GM23248 (cell line): ENCODE data around the gene NCOA7. TPM values are rescaled to one million over a fixed set of nuclear protein-coding genes. Genes with fewer than 3 reads are reported as not detected.
"Not testable (repeated sequence)": the region's sequence is repeated elsewhere in the genome, so short reads cannot be mapped to it uniquely, and the experiment has no call there.

Experiments
- DNase-seq: peaks from one replicate; pipeline ENCODE4 v3.0.0-alpha.2; 2015
- H2AFZ ChIP-seq: fragments of 200-600 bp; sonication (generic); 2 replicates; pipeline ENCODE4 v1.6.1; 2016; ENCODE audit warnings: antibody characterized with exemption
- H3F3A ChIP-seq: fragments of 200-600 bp; sonication (generic); 2 replicates; pipeline ENCODE4 v1.6.1; 2016; ENCODE audit warnings: mild to moderate bottlenecking, antibody characterized with exemption, mixed run types; ENCODE audit not compliant: insufficient read depth
- H3K27ac ChIP-seq: fragments of 200-600 bp; sonication (generic); 2 replicates; pipeline ENCODE4 v1.5.1; 2016; ENCODE audit warnings: mild to moderate bottlenecking
- H3K27me3 ChIP-seq: fragments of 200-600 bp; sonication (generic); replicated peaks from 2 replicates; pipeline ENCODE4 v1.6.1; 2016; ENCODE audit warnings: mild to moderate bottlenecking; ENCODE audit not compliant: insufficient read depth
- H3K36me3 ChIP-seq: fragments of 200-600 bp; sonication (generic); 2 replicates; pipeline ENCODE4 v1.6.1; 2016; ENCODE audit warnings: low read depth, mild to moderate bottlenecking
- H3K4me1 ChIP-seq: fragments of 200-600 bp; sonication (generic); 2 replicates; pipeline ENCODE4 v1.6.1; 2016; ENCODE audit warnings: mild to moderate bottlenecking; ENCODE audit not compliant: insufficient read depth
- H3K4me2 ChIP-seq: fragments of 200-600 bp; sonication (generic); one replicate; pipeline ENCODE4 v1.6.1; 2016; ENCODE audit warnings: mild to moderate bottlenecking; ENCODE audit not compliant: unreplicated experiment
- H3K4me3 ChIP-seq: fragments of 200-600 bp; sonication (generic); 2 replicates; pipeline ENCODE4 v1.5.1; 2016; ENCODE audit warnings: mild to moderate bottlenecking
- H3K79me2 ChIP-seq: fragments of 200-600 bp; sonication (generic); 2 replicates; pipeline ENCODE4 v1.6.1; 2016; ENCODE audit warnings: mild to moderate bottlenecking; ENCODE audit not compliant: insufficient read depth
- H3K9ac ChIP-seq: fragments of 200-600 bp; sonication (generic); 2 replicates; pipeline ENCODE4 v1.6.1; 2016; ENCODE audit warnings: mild to moderate bottlenecking
- H3K9me2 ChIP-seq: fragments of 200-600 bp; sonication (generic); 2 replicates; pipeline ENCODE4 v1.6.1; 2016; ENCODE audit warnings: mixed run types, mild to moderate bottlenecking, moderate library complexity; ENCODE audit not compliant: insufficient read depth
- H3K9me3 ChIP-seq: fragments of 200-600 bp; sonication (generic); one replicate; pipeline ENCODE4 v1.6.1; 2017; ENCODE audit warnings: low read depth
- H4K20me1 ChIP-seq: fragments of 200-600 bp; sonication (generic); 2 replicates; pipeline ENCODE4 v1.6.0; 2016; ENCODE audit not compliant: insufficient read depth
- EZH2 ChIP-seq: fragments of 200-600 bp; sonication (generic); IDR thresholded peaks from 2 replicates; pipeline ENCODE4 v1.6.1; 2018; ENCODE audit warnings: antibody characterized with exemption, mild to moderate bottlenecking; ENCODE audit not compliant: insufficient read depth, poor library complexity, severe bottlenecking
- EZH2phosphoT487 ChIP-seq: fragments of 200-600 bp; sonication (generic); IDR thresholded peaks from 2 replicates; pipeline ENCODE4 v1.6.1; 2018; ENCODE audit warnings: antibody characterized with exemption, moderate library complexity, mild to moderate bottlenecking, low read depth; ENCODE audit not compliant: insufficient read depth
- WGBS, 2 experiments: methylation state at CpG; one replicate each; pipeline ENCODE4 v1.1.6; 2015 to 2017; ENCODE audit warnings: low lambda C conversion rate in 2 of 2, low coverage in 1 of 2; ENCODE audit errors: missing lambda C conversion rate in 2 of 2; 5-methylcytosine and 5-hydroxymethylcytosine counted together
- in situ Hi-C: fragments of 300-500 bp; cut with MboI; formaldehyde crosslinking; loops from 2 replicates; pipeline ENCODE4 v1.15.0; 2020
- polyA plus RNA-seq: library from polyadenylated mRNA; unstranded; fragments of >200 nt; fragmentation: Nextera tagmentation; extraction: Ambion mirVana; gene quantifications from 2 replicates; pipeline ENCODE4 v1.2.1, GENCODE V29; 2016
- total RNA-seq: library from RNA; depleted of rRNA; stranded (reverse); fragments of >200 nt; shearing (Covaris generic); gene quantifications from 2 replicates; pipeline ENCODE4 v1.2.3, GENCODE V29; 2014

Gene NCOA7
- total and polyA plus RNA-seq, 2 experiments from 2014 or later, result 9.5 to 10.2 TPM

DNA sequence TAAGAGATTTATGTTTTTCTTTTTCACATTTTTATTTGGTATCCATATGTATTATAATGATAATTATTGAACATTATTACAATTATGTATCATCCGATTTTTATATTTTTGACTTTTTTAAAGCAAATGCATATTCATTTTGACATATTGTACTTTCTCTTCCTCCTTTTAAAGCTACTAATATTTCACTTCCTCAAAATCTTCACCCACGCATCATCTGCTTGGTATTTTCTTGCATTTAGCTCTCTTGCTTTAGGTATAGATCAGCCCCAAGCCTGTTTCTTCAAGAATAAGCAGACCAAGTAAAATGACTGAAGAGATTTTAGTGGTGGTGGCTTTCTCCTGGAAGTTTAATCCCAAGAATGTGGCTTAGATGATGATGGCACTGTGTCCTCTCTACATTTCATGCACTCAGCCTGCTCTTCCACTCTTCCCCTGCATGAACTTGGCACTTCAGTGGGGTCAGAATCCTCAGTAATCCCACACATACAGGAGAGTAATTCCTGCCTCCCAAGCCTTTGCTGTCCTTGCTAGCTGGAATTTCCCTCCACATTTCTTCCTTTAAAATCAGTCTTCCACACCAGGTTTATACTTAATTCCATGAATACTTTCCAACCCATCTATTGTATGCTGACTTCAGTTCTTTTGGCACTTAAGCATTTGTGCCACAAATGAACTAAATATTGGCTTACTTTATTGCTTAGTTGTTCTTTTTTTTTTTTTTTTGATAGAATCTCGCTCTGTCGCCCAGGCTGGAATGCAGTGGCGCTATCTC lies 8.2 kb downstream of the NCOA7 start:
- peaks cover 18% of the 10 kb centered on the region for H3K79me2 ChIP-seq
- H4K20me1 ChIP-seq, result no peaks in the 10 kb centered on the region
- H3K27me3 ChIP-seq, result no peaks in the 10 kb centered on the region
- no peak overlapping the region for H3K9ac ChIP-seq
- H2AFZ ChIP-seq, result no peak overlapping the region
- TF ChIP-seq EZH2 (no peak), EZH2phosphoT487 (no peak)
- no peaks in the 10 kb centered on the region for H3K36me3 ChIP-seq
- 0 out of 2 replicates have a peak overlapping the region, but pooled peaks have one; percentile 5 for H3K27ac ChIP-seq
- 0 out of 2 replicates have a peak, but pooled peaks cover 3% of the 10 kb centered on the region for H3F3A ChIP-seq
- H3K9me2 ChIP-seq, result no peaks in the 10 kb centered on the region
- DNase-seq, result peak; percentile 18
- no peak overlapping the region for H3K4me3 ChIP-seq
- H3K4me2 ChIP-seq, result no peak overlapping the region
- in situ Hi-C loops, result no loop called here
- H3K9me3 ChIP-seq, result no peaks in the 10 kb centered on the region
- H3K4me1 ChIP-seq, result peaks cover 20% of the 10 kb centered on the region
- 73 to 92% methylated on average over 5 of the region's 5 CpGs for WGBS, 2 experiments

DNA sequence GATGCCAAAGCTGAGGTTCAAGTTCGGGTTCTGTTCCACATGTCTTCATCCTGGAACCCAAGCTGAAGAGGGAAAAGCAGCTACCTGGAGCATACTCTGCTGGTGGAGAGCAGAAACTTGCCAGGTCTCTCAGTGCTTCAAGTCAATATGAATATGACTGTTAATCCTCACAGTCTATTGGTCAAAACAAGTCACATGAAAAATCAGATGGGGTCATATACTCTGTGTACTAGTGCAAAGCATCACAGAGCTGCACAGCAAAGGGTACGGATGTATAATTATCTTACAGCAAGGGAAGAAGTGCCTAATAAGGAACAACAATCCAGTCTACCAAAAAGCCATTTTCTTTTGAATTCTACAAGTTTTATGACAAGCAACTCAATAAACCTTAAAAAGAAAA lies 11.6 kb downstream of the NCOA7 start:
- Histone ChIP-seq H3K27me3 (no peaks in the 10 kb centered on the region), H3K9me3 (no peaks in the 10 kb centered on the region), H3K9me2 (no peaks in the 10 kb centered on the region), H4K20me1 (no peaks in the 10 kb centered on the region), H3K4me1 (peaks cover 9% of the 10 kb centered on the region), H3K4me3 (no peak overlapping the region), H2AFZ (no peak overlapping the region), H3F3A (0 out of 2 replicates have a peak, but pooled peaks cover 3% of the 10 kb centered on the region), H3K4me2 (no peak overlapping the region), H3K79me2 (peaks cover 10% of the 10 kb centered on the region; the same call in 1 of the 2 replicates), H3K27ac (no peak overlapping the region), H3K9ac (no peak overlapping the region), H3K36me3 (no peaks in the 10 kb centered on the region)
- in situ Hi-C loops, result no loop called here
- WGBS, 2 experiments, result 92 to 93% methylated on average over 2 of the region's 2 CpGs
- TF ChIP-seq EZH2phosphoT487 (no peak), EZH2 (no peak)
- no peak for DNase-seq

DNA sequence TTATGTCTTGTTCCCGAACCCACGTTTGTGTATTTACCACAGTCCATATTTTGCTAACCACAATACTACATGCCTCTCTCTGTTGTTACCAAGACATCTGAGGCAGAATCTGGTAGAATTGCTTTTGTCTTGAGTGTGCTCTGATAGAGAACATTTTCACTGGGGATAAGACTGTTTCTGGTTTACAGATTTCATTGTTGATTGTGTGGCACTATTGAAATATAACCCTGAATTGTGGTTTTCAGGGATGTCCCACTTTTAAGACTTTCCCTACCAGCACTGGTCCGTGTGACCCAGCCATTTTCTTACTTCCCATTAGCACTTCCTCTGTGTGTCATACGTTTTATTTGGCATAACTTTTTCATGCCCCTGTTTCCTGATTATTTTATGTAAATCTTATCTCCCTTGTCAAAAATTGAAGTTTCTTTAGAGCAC lies 12.2 kb downstream of the NCOA7 start:
- DNase-seq, result no peak
- Histone ChIP-seq H3K4me2 (no peak overlapping the region), H3K36me3 (no peaks in the 10 kb centered on the region), H3K4me1 (peaks cover 9% of the 10 kb centered on the region), H3K4me3 (no peak overlapping the region), H3K27me3 (no peaks in the 10 kb centered on the region), H3K27ac (no peak overlapping the region), H2AFZ (no peak overlapping the region), H3K79me2 (peaks cover 10% of the 10 kb centered on the region; the same call in 1 of the 2 replicates), H3F3A (0 out of 2 replicates have a peak, but pooled peaks cover 3% of the 10 kb centered on the region), H3K9ac (no peak overlapping the region), H3K9me2 (no peaks in the 10 kb centered on the region), H3K9me3 (no peaks in the 10 kb centered on the region), H4K20me1 (no peaks in the 10 kb centered on the region)
- in situ Hi-C loops, result no loop called here
- TF ChIP-seq EZH2 (no peak), EZH2phosphoT487 (no peak)
- WGBS, 2 experiments, result 56 to 59% methylated on average over 4 of the region's 4 CpGs

DNA sequence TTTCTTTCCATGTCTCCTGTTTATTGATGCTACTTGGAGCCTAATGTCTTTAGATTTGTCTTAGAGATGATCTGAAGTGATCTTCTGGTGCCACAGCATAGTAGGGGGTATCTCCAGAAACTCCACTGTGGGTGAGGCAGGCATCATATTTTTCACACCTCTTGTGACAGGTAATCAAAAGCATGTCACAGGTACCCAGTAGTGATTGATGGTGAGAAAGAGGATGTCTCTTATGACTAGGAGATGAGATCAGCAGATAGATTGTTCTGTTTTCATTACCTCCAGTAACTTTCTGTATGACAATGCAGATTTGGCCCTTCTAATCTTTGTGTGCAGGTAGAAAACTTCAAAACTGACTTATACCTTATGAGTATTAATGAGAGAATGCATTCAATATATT lies 13.5 kb downstream of the NCOA7 start:
- in situ Hi-C loops, result no loop called here
- no peak overlapping the region for H3K4me3 ChIP-seq
- H3K9me2 ChIP-seq, result no peaks in the 10 kb centered on the region
- TF ChIP-seq EZH2phosphoT487 (no peak), EZH2 (no peak)
- peaks cover 10% of the 10 kb centered on the region; the same call in 1 of the 2 replicates for H3K79me2 ChIP-seq
- peaks cover 2% of the 10 kb centered on the region; the same call in 1 of the 2 replicates for H3K4me1 ChIP-seq
- no peaks in the 10 kb centered on the region for H3F3A ChIP-seq
- H3K9me3 ChIP-seq, result no peaks in the 10 kb centered on the region
- H3K4me2 ChIP-seq, result no peak overlapping the region
- no peak overlapping the region for H3K9ac ChIP-seq
- no peak overlapping the region for H2AFZ ChIP-seq
- H4K20me1 ChIP-seq, result no peaks in the 10 kb centered on the region
- H3K27ac ChIP-seq, result no peak overlapping the region
- H3K27me3 ChIP-seq, result no peaks in the 10 kb centered on the region
- no peaks in the 10 kb centered on the region for H3K36me3 ChIP-seq
- no peak for DNase-seq

DNA sequence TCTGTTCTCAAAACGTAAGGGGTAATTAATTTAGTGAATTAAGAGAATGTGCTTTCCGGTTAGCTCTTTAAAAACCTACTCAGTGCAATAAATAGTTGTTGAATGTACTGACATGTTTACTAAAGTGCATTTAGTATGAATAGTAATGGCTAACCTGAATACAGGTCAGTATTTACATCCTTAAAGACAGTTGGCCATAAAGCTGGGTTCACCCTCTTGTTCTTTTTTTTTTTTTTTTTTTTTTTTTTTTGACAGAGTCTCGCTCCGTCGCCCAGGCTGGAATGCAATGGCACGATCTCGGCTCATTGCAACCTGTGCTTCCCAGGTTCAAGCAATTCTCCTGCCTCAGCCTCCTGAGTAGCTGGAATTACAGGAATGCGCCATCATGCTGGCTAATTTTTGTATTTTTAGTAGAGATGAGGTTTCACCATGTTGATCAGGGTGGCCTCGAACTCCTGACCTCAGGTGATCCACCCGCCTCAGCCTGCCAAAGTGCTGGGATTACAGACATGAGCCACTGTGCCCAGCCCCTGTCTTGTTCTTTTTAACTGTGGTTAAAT lies 14.2 kb downstream of the NCOA7 start:
- H3K9me2 ChIP-seq, in situ Hi-C loops, H3K27ac ChIP-seq, H3K9me3 ChIP-seq, H3K27me3 ChIP-seq, H3K4me1 ChIP-seq, H3K36me3 ChIP-seq, H3F3A ChIP-seq, H2AFZ ChIP-seq, H3K4me2 ChIP-seq, H3K4me3 ChIP-seq, DNase-seq, H4K20me1 ChIP-seq, H3K9ac ChIP-seq: not testable (repeated sequence)
- H3K79me2 ChIP-seq, result peaks cover 14% of the 10 kb centered on the region; the same call in 1 of the 2 replicates
- 88 to 93% methylated on average over 10 of the region's 10 CpGs for WGBS, 2 experiments
